SKM-1 treated with dmso at 0.1 percent for 144 hours (cell line): ENCODE data around the gene SIRPG.
"Not testable (repeated sequence)": the region's sequence is repeated elsewhere in the genome, so short reads cannot be mapped to it uniquely, and the experiment has no call there.

Experiments
- DNase-seq: peaks from one replicate; lab custom pipeline; 2025; ENCODE audit not compliant: unreplicated experiment; lab: John Stamatoyannopoulos, UW

The SIRPG gene

GRCh38 chr20:1608678-1609347 lies 48.8 kb downstream of the SIRPG start:
- DNase-seq: not testable (repeated sequence)

- DNase-seq: no peak
Observed at GRCh38 chr20:1600736-1601135, 56.8 kb downstream of the SIRPG start.

- no peak for DNase-seq
Observed at GRCh38 chr20:1595333-1595732, 62.2 kb downstream of the SIRPG start.

- DNase-seq: no peak
Observed at GRCh38 chr20:1588533-1589460, 68.8 kb downstream of the SIRPG start.

- DNase-seq: no peak
Observed at GRCh38 chr20:1587781-1588532, 69.6 kb downstream of the SIRPG start.

- DNase-seq: no peak
Observed at GRCh38 chr20:1579488-1579887, 78.1 kb downstream of the SIRPG start.
